Neuronal stem cell (in vitro differentiated cells): ENCODE results near the gene TRERF1.

Experiments
- DNase-seq: peaks from one replicate; pipeline ENCODE4 v3.0.0-alpha.2; 2013; ENCODE audit warnings: low spot score
- H2AFZ ChIP-seq: one replicate; pipeline ENCODE4 v1.6.1; 2013; ENCODE audit warnings: mild to moderate bottlenecking, low read length, inconsistent platforms
- H2AK5ac ChIP-seq: 2 replicates; pipeline ENCODE4 v1.6.1; 2013; ENCODE audit warnings: low read depth, mild to moderate bottlenecking, inconsistent platforms, low read length, moderate library complexity, mixed read lengths
- H2BK120ac ChIP-seq: 2 replicates; pipeline ENCODE4 v1.6.1; 2013; ENCODE audit warnings: low read depth, mild to moderate bottlenecking, inconsistent platforms, low read length, moderate library complexity, mixed read lengths
- H2BK12ac ChIP-seq: one replicate; pipeline ENCODE4 v1.6.1; 2013; ENCODE audit warnings: low read length, inconsistent platforms
- H2BK15ac ChIP-seq: 2 replicates; pipeline ENCODE4 v1.6.1; 2013; ENCODE audit warnings: mild to moderate bottlenecking, low read length, inconsistent platforms, mixed read lengths
- H2BK5ac ChIP-seq: one replicate; pipeline ENCODE4 v1.6.1; 2013; ENCODE audit warnings: inconsistent platforms, mild to moderate bottlenecking, low read length, moderate library complexity
- H3K14ac ChIP-seq: one replicate; pipeline ENCODE4 v1.6.1; 2013; ENCODE audit warnings: low read length, inconsistent platforms
- H3K18ac ChIP-seq: 2 replicates; pipeline ENCODE4 v1.6.1; 2013; ENCODE audit warnings: low read length, inconsistent platforms
- H3K23ac ChIP-seq: 2 replicates; pipeline ENCODE4 v1.6.1; 2013; ENCODE audit warnings: low read depth, mild to moderate bottlenecking, mixed read lengths, low read length, inconsistent platforms; ENCODE audit not compliant: poor library complexity
- H3K27ac ChIP-seq: replicated peaks from 3 replicates; pipeline ENCODE4 v1.5.1; 2013; ENCODE audit warnings: low read length, inconsistent platforms
- H3K27me3 ChIP-seq, 3 experiments: 2 replicates each; pipeline ENCODE4 v1.6.1; 2013; ENCODE audit warnings: low read length in 3 of 3, mild to moderate bottlenecking in 2 of 3, inconsistent platforms in 1 of 3, low read depth in 1 of 3, mixed read lengths in 1 of 3, moderate library complexity in 1 of 3; ENCODE audit not compliant: control insufficient read depth in 3 of 3, insufficient read depth in 3 of 3
- H3K36me3 ChIP-seq, 2 donors: replicated peaks in 1 of 2; 2 replicates each; pipeline ENCODE4 v1.6.1; 2013; ENCODE audit warnings: low read length in 2 of 2; ENCODE audit not compliant: control insufficient read depth in 2 of 2, insufficient read depth in 2 of 2
- H3K4ac ChIP-seq: 2 replicates; pipeline ENCODE4 v1.6.1; 2013; ENCODE audit warnings: inconsistent platforms, mild to moderate bottlenecking, low read length, moderate library complexity
- H3K4me1 ChIP-seq, 2 donors: 1 replicate in 1 of 2; 2 replicates in 1 of 2; pipeline ENCODE4 v1.6.1; 2013; ENCODE audit warnings: low read length in 2 of 2, low read depth in 1 of 2; ENCODE audit not compliant: control insufficient read depth in 2 of 2, insufficient read depth in 1 of 2
- H3K4me2 ChIP-seq: one replicate; pipeline ENCODE4 v1.6.1; 2013; ENCODE audit warnings: mild to moderate bottlenecking, low read length, inconsistent platforms; ENCODE audit not compliant: insufficient read depth, poor library complexity, severe bottlenecking
- H3K4me3 ChIP-seq, 2 donors: 2 replicates each; pipeline ENCODE4 v1.5.1; 2013; ENCODE audit warnings: low read length in 2 of 2, mild to moderate bottlenecking in 2 of 2, inconsistent platforms in 1 of 2, moderate library complexity in 1 of 2
- H3K79me1 ChIP-seq: one replicate; pipeline ENCODE4 v1.6.1; 2013; ENCODE audit warnings: low read depth, mild to moderate bottlenecking, inconsistent platforms, low read length, moderate library complexity
- H3K9ac ChIP-seq: one replicate; pipeline ENCODE4 v1.6.1; 2013; ENCODE audit warnings: mild to moderate bottlenecking, low read depth, low read length, inconsistent platforms; ENCODE audit not compliant: poor library complexity
- H3K9me3 ChIP-seq, 2 donors: replicated peaks in 1 of 2; 2 replicates each; pipeline versions ENCODE3 to v1.6.1; 2013; ENCODE audit warnings: low read length in 2 of 2, mild to moderate bottlenecking in 2 of 2, inconsistent platforms in 1 of 2, low read depth in 1 of 2, mixed read lengths in 1 of 2, moderate library complexity in 1 of 2; ENCODE audit not compliant: control insufficient read depth in 2 of 2, insufficient read depth in 1 of 2
- H4K8ac ChIP-seq: one replicate; pipeline ENCODE4 v1.6.1; 2013; ENCODE audit warnings: low read depth, mild to moderate bottlenecking, inconsistent platforms, low read length, moderate library complexity
- H4K91ac ChIP-seq: one replicate; pipeline ENCODE4 v1.6.1; 2013; ENCODE audit warnings: low read length, low read depth, mild to moderate bottlenecking, inconsistent platforms; ENCODE audit not compliant: poor library complexity
- WGBS, 2 donors: extraction: QIAGEN DNeasy Blood & Tissue Kit; methylation state at CpG; one replicate each; pipeline ENCODE4 v1.1.7; 2013; ENCODE audit warnings: missing lambda C conversion rate in 2 of 2, mixed read lengths in 1 of 2; ENCODE audit not compliant: insufficient read length in 2 of 2, insufficient replicate concordance in 1 of 2; ENCODE audit errors: extremely low coverage in 2 of 2; 5-methylcytosine and 5-hydroxymethylcytosine counted together

TRERF1 gene

GRCh38 chr6:42462474-42462972 lies 10.8 kb upstream of the TRERF1 start:
- Histone ChIP-seq H3K27me3 (no peaks in the 10 kb centered on the region), H4K8ac (no peak overlapping the region), H2BK12ac (no peak overlapping the region), H3K18ac (no peak overlapping the region), H2AK5ac (no peak overlapping the region), H3K36me3 (no peaks in the 10 kb centered on the region), H3K4me2 (no peak overlapping the region), H3K4me1 (peaks cover 0 to 9% of the 10 kb centered on the region in 2 donors), H3K23ac (no peak overlapping the region), H2BK120ac (no peak overlapping the region), H3K79me1 (no peaks in the 10 kb centered on the region), H3K9me3 (peaks cover 0 to 8% of the 10 kb centered on the region in 2 donors), H2BK15ac (no peak overlapping the region), H4K91ac (no peak overlapping the region), H2BK5ac (no peak overlapping the region), H3K9ac (no peak overlapping the region), H3K4me3 (no peak overlapping the region), H2AFZ (no peak overlapping the region), H3K27ac (no peak overlapping the region), H3K14ac (no peak overlapping the region), H3K4ac (no peak overlapping the region)
- WGBS, 2 donors = no CpG with 5 or more reads among the region's 6 CpGs
- no peak for DNase-seq

GRCh38 chr6:42460883-42461282 lies 9.2 kb upstream of the TRERF1 start:
- Histone ChIP-seq H3K27me3 (no peaks in the 10 kb centered on the region), H2BK12ac (no peak overlapping the region), H3K27ac (no peak overlapping the region), H2AFZ (peak overlapping the region; percentile 33), H3K4ac (no peak overlapping the region), H3K4me2 (no peak overlapping the region), H2BK120ac (no peak overlapping the region), H3K23ac (no peak overlapping the region), H3K9ac (no peak overlapping the region), H4K91ac (no peak overlapping the region), H2BK5ac (no peak overlapping the region), H3K4me3 (no peak overlapping the region), H2BK15ac (no peak overlapping the region), H3K18ac (no peak overlapping the region), H4K8ac (no peak overlapping the region), H3K79me1 (no peaks in the 10 kb centered on the region), H2AK5ac (no peak overlapping the region), H3K36me3 (no peaks in the 10 kb centered on the region), H3K9me3 (peaks cover 0 to 3% of the 10 kb centered on the region in 2 donors), H3K4me1 (peaks cover 0 to 9% of the 10 kb centered on the region in 2 donors), H3K14ac (no peak overlapping the region)
- WGBS, 2 donors = no CpG with 5 or more reads among the region's 1 CpG
- DNase-seq = no peak

- Histone ChIP-seq H2AFZ (peak overlapping the region; percentile 36), H2AK5ac (no peak overlapping the region), H2BK120ac (peak overlapping the region; percentile 26), H3K9ac (no peak overlapping the region), H3K18ac (no peak overlapping the region), H4K91ac (no peak overlapping the region), H3K23ac (no peak overlapping the region), H3K27ac (no peak overlapping the region), H3K4ac (no peak overlapping the region), H3K4me2 (no peak overlapping the region), H3K36me3 (no peaks in the 10 kb centered on the region), H3K4me3 (no peak overlapping the region), H3K14ac (no peak overlapping the region), H3K27me3 (no peaks in the 10 kb centered on the region), H3K9me3 (no peaks in the 10 kb centered on the region), H3K4me1 (peaks cover 0 to 9% of the 10 kb centered on the region in 2 donors), H2BK15ac (no peak overlapping the region), H3K79me1 (no peaks in the 10 kb centered on the region), H4K8ac (no peak overlapping the region), H2BK5ac (no peak overlapping the region), H2BK12ac (no peak overlapping the region)
- no CpG with 5 or more reads among the region's 5 CpGs for WGBS, 2 donors
- DNase-seq = no peak
Measured at GRCh38 chr6:42459888-42460287, 8.2 kb upstream of the TRERF1 start.

- H3K4ac ChIP-seq = no peak overlapping the region
- no peak overlapping the region for H3K9ac ChIP-seq
- H2AK5ac ChIP-seq = no peak overlapping the region
- H3K4me1 ChIP-seq = peaks cover 8 to 19% of the 10 kb centered on the region in 2 donors
- peak overlapping the region; percentile 95 for H3K27ac ChIP-seq
- no CpG with 5 or more reads among the region's 11 CpGs for WGBS, 2 donors
- peak overlapping the region; percentile 61 for H3K18ac ChIP-seq
- peak overlapping the region in 1 of 2 donors; percentile 78 for H3K4me3 ChIP-seq
- H3K4me2 ChIP-seq = peak overlapping the region; percentile 95
- H2BK5ac ChIP-seq = no peak overlapping the region
- no peak overlapping the region for H3K14ac ChIP-seq
- no peak overlapping the region for H3K23ac ChIP-seq
- H2AFZ ChIP-seq = peak overlapping the region; percentile 93
- H3K27me3 ChIP-seq = no peaks in the 10 kb centered on the region
- peak; percentile 33 for DNase-seq
- H4K8ac ChIP-seq = no peak overlapping the region
- H3K9me3 ChIP-seq = no peaks in the 10 kb centered on the region
- H2BK12ac ChIP-seq = no peak overlapping the region
- peak overlapping the region; percentile 55 for H2BK120ac ChIP-seq
- no peak overlapping the region for H2BK15ac ChIP-seq
- no peaks in the 10 kb centered on the region for H3K79me1 ChIP-seq
- no peak overlapping the region for H4K91ac ChIP-seq
- H3K36me3 ChIP-seq = no peaks in the 10 kb centered on the region
Measured at GRCh38 chr6:42454428-42454791, 2.7 kb upstream of the TRERF1 start.
